ENCODE results near the gene MARCHF4. TPM values are rescaled to one million over a fixed set of nuclear protein-coding genes. Genes with fewer than 3 reads are reported as not detected.

MARCHF4 gene
- total and polyA plus RNA-seq, 4 donors = not detected

GRCh38 chr2:216391401-216391800, 19.1 kb upstream of the MARCHF4 start:
- Histone ChIP-seq H3K4me1 (ENCODE audit: control insufficient read depth in 4 of 4, insufficient read depth in 4 of 4, low read length in 3 of 4) (no peaks in the 10 kb centered on the region), H3K9ac (ENCODE audit: low read depth in 1 of 2, low read length in 2 of 2) (no peak overlapping the region), H3K36me3 (ENCODE audit: control insufficient read depth in 4 of 4, insufficient read depth in 3 of 4, low read depth in 1 of 4, low read length in 3 of 4) (no peaks in the 10 kb centered on the region), H3K27me3 (ENCODE audit: control insufficient read depth in 4 of 4, insufficient read depth in 4 of 4, low read length in 3 of 4) (no peaks in the 10 kb centered on the region), H3K9me3 (ENCODE audit: control insufficient read depth in 4 of 4, low read length in 3 of 4) (no peaks in the 10 kb centered on the region), H3K27ac (ENCODE audit: low read depth in 1 of 2, low read length in 2 of 2) (no peak overlapping the region), H3K4me3 (ENCODE audit: low read depth in 1 of 3, low read length in 3 of 3) (no peak overlapping the region)
- no peak for DNase-seq (ENCODE audit: low spot score)
- 81% methylated on average over 6 of the region's 6 CpGs for WGBS
- no peak for TF ChIP-seq REST (IDR thresholded peaks at IDR 0.05)
- no peak for TF ChIP-seq NR2F2 (IDR thresholded peaks at IDR 0.05)
- no peak for TF ChIP-seq JUND (IDR thresholded peaks at IDR 0.05)
- no peak for TF ChIP-seq HNF4G (IDR thresholded peaks at IDR 0.05)
- TF ChIP-seq EGR1 (IDR thresholded peaks at IDR 0.05; ENCODE audit: low read depth in 2 of 2) = no peak
- TF ChIP-seq MAX (IDR thresholded peaks at IDR 0.05) = no peak
- no peak for TF ChIP-seq SP1 (IDR thresholded peaks at IDR 0.05)

- no peak for TF ChIP-seq MAX (IDR thresholded peaks at IDR 0.05)
- no peak for TF ChIP-seq RXRA (IDR thresholded peaks at IDR 0.05)
- TF ChIP-seq HNF4A (conservative IDR thresholded peaks at IDR 0.05) = no peak
- no peak for TF ChIP-seq TAF1 (conservative IDR thresholded peaks at IDR 0.05)
- TF ChIP-seq EGR1 (IDR thresholded peaks at IDR 0.05; ENCODE audit: low read depth in 2 of 2) = no peak
- no peak for TF ChIP-seq REST (IDR thresholded peaks at IDR 0.05)
- TF ChIP-seq NR2F2 (IDR thresholded peaks at IDR 0.05) = no peak
- TF ChIP-seq ZBTB33 (IDR thresholded peaks at IDR 0.05) = no peak
- no peak for TF ChIP-seq RAD21 (IDR thresholded peaks at IDR 0.05)
- no peak for TF ChIP-seq GABPA (IDR thresholded peaks at IDR 0.05 in 1 of 2, conservative IDR thresholded peaks at IDR 0.05 in 1 of 2)
- TF ChIP-seq HNF4G (IDR thresholded peaks at IDR 0.05) = no peak
- no peak for TF ChIP-seq SP1 (IDR thresholded peaks at IDR 0.05)
- TF ChIP-seq YY1 (IDR thresholded peaks at IDR 0.05) = no peak
- no peak for TF ChIP-seq FOXA1 (IDR thresholded peaks at IDR 0.05)
- TF ChIP-seq JUND (IDR thresholded peaks at IDR 0.05) = no peak
- no peaks in the 10 kb centered on the region for H3K9me3 ChIP-seq (ENCODE audit: control insufficient read depth in 4 of 4, low read length in 3 of 4)
- no peak overlapping the region for H3K9ac ChIP-seq (ENCODE audit: low read depth in 1 of 2, low read length in 2 of 2)
- 67% methylated on average over 1 of the region's 1 CpG for WGBS
- no peak for DNase-seq (ENCODE audit: low spot score)
- H3K4me1 ChIP-seq (ENCODE audit: control insufficient read depth in 4 of 4, insufficient read depth in 4 of 4, low read length in 3 of 4) = no peaks in the 10 kb centered on the region
- no peaks in the 10 kb centered on the region for H3K36me3 ChIP-seq (ENCODE audit: control insufficient read depth in 4 of 4, insufficient read depth in 3 of 4, low read depth in 1 of 4, low read length in 3 of 4)
- no peaks in the 10 kb centered on the region for H3K27me3 ChIP-seq (ENCODE audit: control insufficient read depth in 4 of 4, insufficient read depth in 4 of 4, low read length in 3 of 4)
- H3K27ac ChIP-seq (ENCODE audit: low read depth in 1 of 2, low read length in 2 of 2) = no peak overlapping the region
- H3K4me3 ChIP-seq (ENCODE audit: low read depth in 1 of 3, low read length in 3 of 3) = no peak overlapping the region
Observed at GRCh38 chr2:216389570-216389969, 17.3 kb upstream of the MARCHF4 start.

All from liver (tissue), 9 donors.